Measurements from ENCODE around the gene LHFPL2. TPM values are rescaled to one million over a fixed set of nuclear protein-coding genes. Genes with fewer than 3 reads are reported as not detected.
A peak's percentile ranks its signal among the peaks of the same experiment; 100 is the strongest.

The LHFPL2 gene
- total and polyA plus RNA-seq, 3 donors from 2014 or later = 24.8 to 48.6 (median 42.8) TPM

- Histone ChIP-seq H3K27me3 (no peaks in the 10 kb centered on the region), H3K4me1 (peaks cover 32% of the 10 kb centered on the region), H3K4me3 (no peak overlapping the region), H3K27ac (no peak overlapping the region), H3K9me3 (no peaks in the 10 kb centered on the region), H3K36me3 (ENCODE audit: low read depth, missing control alignments) (no peaks in the 10 kb centered on the region)
- no peak for DNase-seq
- TF ChIP-seq CTCF (IDR thresholded peaks at IDR 0.05) (no peak), POLR2A (IDR thresholded peaks at IDR 0.05) (no peak)
- intact Hi-C loops (cut with DNase I; ENCODE audit: low total_unique reads) = no loop called here
- WGBS, 2 donors = 41 to 59% methylated on average over 5 of the region's 5 CpGs
Measured at GRCh38 chr5:78537411-78537810, 111.2 kb downstream of the LHFPL2 start.

- Histone ChIP-seq H3K27ac (no peak overlapping the region), H3K4me1 (peaks cover 32% of the 10 kb centered on the region)
Measured at GRCh38 chr5:78536661-78537196, 111.8 kb downstream of the LHFPL2 start.

GRCh38 chr5:78534905-78535200 lies 113.7 kb downstream of the LHFPL2 start:
- Histone ChIP-seq H3K4me1 (peaks cover 22% of the 10 kb centered on the region), H3K9me3 (no peaks in the 10 kb centered on the region), H3K36me3 (ENCODE audit: low read depth, missing control alignments) (no peaks in the 10 kb centered on the region), H3K4me3 (no peak overlapping the region), H3K27me3 (no peaks in the 10 kb centered on the region), H3K27ac (no peak overlapping the region)
- DNase-seq = no peak
- TF ChIP-seq CTCF (IDR thresholded peaks at IDR 0.05) (no peak), POLR2A (IDR thresholded peaks at IDR 0.05) (no peak)
- intact Hi-C loops (cut with DNase I; ENCODE audit: low total_unique reads) = no loop called here
- WGBS, 2 donors = 89 to 90% methylated on average over 6 of the region's 6 CpGs

More at GRCh38 chr5:78536661-78537196, 111.8 kb downstream of the LHFPL2 start:
- no peak for DNase-seq
- intact Hi-C loops (cut with DNase I; ENCODE audit: low total_unique reads) = no loop called here
- H3K9me3 ChIP-seq = no peaks in the 10 kb centered on the region
- TF ChIP-seq CTCF (IDR thresholded peaks at IDR 0.05) = no peak
- 82 to 83% methylated on average over 7 of the region's 7 CpGs for WGBS, 2 donors
- no peak overlapping the region for H3K4me3 ChIP-seq
- no peaks in the 10 kb centered on the region for H3K36me3 ChIP-seq (ENCODE audit: low read depth, missing control alignments)
- H3K27me3 ChIP-seq = no peaks in the 10 kb centered on the region

GRCh38 chr5:78534148-78534904 lies 114.2 kb downstream of the LHFPL2 start:
- TF ChIP-seq CTCF (IDR thresholded peaks at IDR 0.05) (no peak), POLR2A (IDR thresholded peaks at IDR 0.05) (no peak)
- DNase-seq = no peak
- 86% methylated on average over 17 to 24 of the region's 24 CpGs for WGBS, 2 donors
- Histone ChIP-seq H3K36me3 (ENCODE audit: low read depth, missing control alignments) (no peaks in the 10 kb centered on the region), H3K4me3 (no peak overlapping the region), H3K9me3 (no peaks in the 10 kb centered on the region), H3K4me1 (peaks cover 22% of the 10 kb centered on the region), H3K27ac (peak overlapping the region in 1 of 2 donors; percentile 22), H3K27me3 (no peaks in the 10 kb centered on the region)
- intact Hi-C loops (cut with DNase I; ENCODE audit: low total_unique reads) = no loop called here

- WGBS, 2 donors = 79 to 82% methylated on average over 3 of the region's 3 CpGs
- no peaks in the 10 kb centered on the region for H3K27me3 ChIP-seq
- intact Hi-C loops (cut with DNase I; ENCODE audit: low total_unique reads) = no loop called here
- H3K4me1 ChIP-seq = peaks cover 22% of the 10 kb centered on the region
- no peak overlapping the region for H3K27ac ChIP-seq
- no peak overlapping the region for H3K4me3 ChIP-seq
- no peaks in the 10 kb centered on the region for H3K9me3 ChIP-seq
- H3K36me3 ChIP-seq (ENCODE audit: low read depth, missing control alignments) = no peaks in the 10 kb centered on the region
- DNase-seq = no peak
- TF ChIP-seq CTCF (IDR thresholded peaks at IDR 0.05) (peak in 1 of 3 experiments; percentile 9), POLR2A (IDR thresholded peaks at IDR 0.05) (no peak)
Measured at GRCh38 chr5:78533356-78533755, 115.2 kb downstream of the LHFPL2 start.

Data from testis (tissue), 3 donors.